Caco-2 (cell line): Measurements from ENCODE around the gene TAF5. TPM values are rescaled to one million over a fixed set of nuclear protein-coding genes. Genes with fewer than 3 reads are reported as not detected.

ENCODE experiments used
- BruUV-seq: library from RNA; stranded (reverse); fragments of 400-500 nt; replicated peaks from 2 replicates; lab custom pipeline; 2021; lab: Mats Ljungman, UMichigan
- CTCF ChIA-PET: fragments of 300-600 bp; sonication (Branson Sonifier 250); formaldehyde crosslinking; loops from one replicate; lab custom pipeline; 2022; ENCODE audit warnings: antibody characterized with exemption; lab: Charles Lee
- POLR2A ChIA-PET: fragments of 300-600 bp; sonication (Branson Sonifier 250); formaldehyde crosslinking; loops from one replicate; lab custom pipeline; 2022; ENCODE audit warnings: antibody characterized with exemption; lab: Charles Lee
- DNase-seq, 2 experiments: peaks; one replicate each; pipeline versions ENCODE4 v3.0.0 to v3.0.0-alpha.2; 2020 to 2022
- H3K27me3 ChIP-seq: replicated peaks from 2 replicates; pipeline ENCODE4 v1.6.0; 2011; ENCODE audit warnings: low read length; ENCODE audit not compliant: control insufficient read depth, insufficient read depth
- H3K36me3 ChIP-seq: 2 replicates; pipeline ENCODE4 v1.5.1; 2011; ENCODE audit warnings: low read length; ENCODE audit not compliant: control insufficient read depth, insufficient read depth
- H3K4me1 ChIP-seq: fragments of 250-450 bp; sonication (Bioruptor Pico); 2 replicates; pipeline ENCODE4 v1.5.1; 2020; ENCODE audit warnings: mild to moderate bottlenecking
- H3K4me3 ChIP-seq: 2 replicates; pipeline ENCODE4 v1.5.1; 2011; ENCODE audit warnings: low read depth, mild to moderate bottlenecking, control low read depth, low read length
- H3K9me3 ChIP-seq: fragments of 250-450 bp; sonication (Bioruptor Pico); 2 replicates; pipeline ENCODE4 v1.5.1; 2020; ENCODE audit warnings: mild to moderate bottlenecking, moderate library complexity
- H3K27ac Mint-ChIP-seq: one replicate; pipeline ENCODE4 v1.8.0; 2022; ENCODE audit warnings: mixed read lengths; ENCODE audit not compliant: unreplicated experiment
- H3K27me3 Mint-ChIP-seq: one replicate; pipeline ENCODE4 v1.8.0; 2022; ENCODE audit warnings: mixed read lengths; ENCODE audit not compliant: insufficient read depth, unreplicated experiment
- H3K36me3 Mint-ChIP-seq: one replicate; pipeline ENCODE4 v1.8.0; 2022; ENCODE audit warnings: mild to moderate bottlenecking, mixed read lengths; ENCODE audit not compliant: insufficient read depth, unreplicated experiment
- H3K4me1 Mint-ChIP-seq: one replicate; pipeline ENCODE4 v1.8.0; 2022; ENCODE audit warnings: low read depth, mixed read lengths; ENCODE audit not compliant: unreplicated experiment
- H3K4me3 Mint-ChIP-seq: one replicate; pipeline ENCODE4 v1.8.0; 2022; ENCODE audit warnings: mild to moderate bottlenecking, moderate library complexity, mixed read lengths; ENCODE audit not compliant: unreplicated experiment
- H3K9me3 Mint-ChIP-seq: one replicate; pipeline ENCODE4 v1.8.0; 2022; ENCODE audit warnings: mixed read lengths; ENCODE audit not compliant: unreplicated experiment
- CTCF ChIP-seq, 2 experiments: fragments of 200-600 bp in 1 of 2; IDR thresholded peaks; 1 replicate in 1 of 2; 2 replicates in 1 of 2; pipeline versions ENCODE4 v1.5.1 to v1.8.0; 2011 to 2022; ENCODE audit warnings: antibody characterized with exemption in 1 of 2, control low read depth in 1 of 2, inconsistent platforms in 1 of 2, low read depth in 1 of 2, low read length in 1 of 2, mild to moderate bottlenecking in 1 of 2, moderate library complexity in 1 of 2; ENCODE audit not compliant: insufficient read depth in 1 of 2, severe bottlenecking in 1 of 2, unreplicated experiment in 1 of 2
- intact Hi-C: fragments of 100-400 bp; cut with micrococcal nuclease; formaldehyde crosslinking; loops from one replicate; pipeline ENCODE4 v1.10.0; 2022; ENCODE audit not compliant: unreplicated experiment
- total RNA-seq: library from RNA; stranded (reverse); gene quantifications from 2 replicates; pipeline ENCODE4 v1.2.3, GENCODE V29; 2022

Gene TAF5
- total RNA-seq, 1 experiment from 2014 or later = 6.3 TPM

GRCh38 chr10:103373544-103373943 is 5.8 kb downstream of the TAF5 start:
- H3K4me3 Mint-ChIP-seq = no peak overlapping the region
- no peak for TF ChIP-seq CTCF (IDR thresholded peaks at IDR 0.05; ENCODE audit: insufficient read depth in 1 of 2, low read depth in 1 of 2, low read length in 1 of 2, severe bottlenecking in 1 of 2, unreplicated experiment in 1 of 2)
- CTCF ChIA-PET = no interaction called here
- no peak overlapping the region for H3K27ac Mint-ChIP-seq
- no peak for DNase-seq
- Histone ChIP-seq H3K27me3 (no peaks in the 10 kb centered on the region), H3K4me1 (0 out of 2 replicates have a peak, but pooled peaks cover 6% of the 10 kb centered on the region), H3K36me3 (no peaks in the 10 kb centered on the region), H3K9me3 (no peaks in the 10 kb centered on the region), H3K4me3 (no peak overlapping the region)
- H3K36me3 Mint-ChIP-seq = peaks cover 21% of the 10 kb centered on the region
- intact Hi-C loops = no loop called here
- POLR2A ChIA-PET = no interaction called here
- no peaks in the 10 kb centered on the region for H3K4me1 Mint-ChIP-seq
- no peaks in the 10 kb centered on the region for H3K9me3 Mint-ChIP-seq
- BruUV-seq = no TSS peak
- no peaks in the 10 kb centered on the region for H3K27me3 Mint-ChIP-seq

GRCh38 chr10:103374263-103374662 is 6.5 kb downstream of the TAF5 start:
- no peaks in the 10 kb centered on the region for H3K9me3 ChIP-seq
- H3K27ac Mint-ChIP-seq = no peak overlapping the region
- H3K4me3 ChIP-seq = no peak overlapping the region
- CTCF ChIA-PET = no interaction called here
- no peaks in the 10 kb centered on the region for H3K27me3 ChIP-seq
- H3K4me3 Mint-ChIP-seq = no peak overlapping the region
- peaks cover 21% of the 10 kb centered on the region for H3K36me3 Mint-ChIP-seq
- H3K4me1 ChIP-seq = 0 out of 2 replicates have a peak, but pooled peaks cover 5% of the 10 kb centered on the region
- H3K36me3 ChIP-seq = no peaks in the 10 kb centered on the region
- intact Hi-C loops = no loop called here
- no TSS peak for BruUV-seq
- H3K9me3 Mint-ChIP-seq = no peaks in the 10 kb centered on the region
- POLR2A ChIA-PET = no interaction called here
- no peak for TF ChIP-seq CTCF (IDR thresholded peaks at IDR 0.05; ENCODE audit: insufficient read depth in 1 of 2, low read depth in 1 of 2, low read length in 1 of 2, severe bottlenecking in 1 of 2, unreplicated experiment in 1 of 2)
- DNase-seq = no peak
- H3K4me1 Mint-ChIP-seq = no peaks in the 10 kb centered on the region
- H3K27me3 Mint-ChIP-seq = no peaks in the 10 kb centered on the region

GRCh38 chr10:103382769-103383168 is 15.0 kb downstream of the TAF5 start:
- no peak overlapping the region for H3K4me3 Mint-ChIP-seq
- no peaks in the 10 kb centered on the region for H3K27me3 Mint-ChIP-seq
- H3K27ac Mint-ChIP-seq = no peak overlapping the region
- no TSS peak for BruUV-seq
- Histone ChIP-seq H3K9me3 (no peaks in the 10 kb centered on the region), H3K4me1 (no peaks in the 10 kb centered on the region), H3K36me3 (no peaks in the 10 kb centered on the region), H3K4me3 (no peak overlapping the region), H3K27me3 (no peaks in the 10 kb centered on the region)
- CTCF ChIA-PET = no interaction called here
- intact Hi-C loops = no loop called here
- H3K36me3 Mint-ChIP-seq = peaks cover 21% of the 10 kb centered on the region
- no peaks in the 10 kb centered on the region for H3K4me1 Mint-ChIP-seq
- TF ChIP-seq CTCF (IDR thresholded peaks at IDR 0.05; ENCODE audit: insufficient read depth in 1 of 2, low read depth in 1 of 2, low read length in 1 of 2, severe bottlenecking in 1 of 2, unreplicated experiment in 1 of 2) = no peak
- DNase-seq = no peak
- no peaks in the 10 kb centered on the region for H3K9me3 Mint-ChIP-seq
- POLR2A ChIA-PET = no interaction called here
